Measurements from ENCODE around the gene ADCY3. TPM values are rescaled to one million over a fixed set of nuclear protein-coding genes. Genes with fewer than 3 reads are reported as not detected.

The ADCY3 gene
- total and polyA plus RNA-seq, 2 of the 13 experiments (the other 11 are each of a cell fraction or from before 2014, with no cell fraction given) = 0.11 to 0.61 TPM

GRCh38 chr2:24827321-24828237 lies 92.5 kb downstream of the ADCY3 start (continued):
- TF ChIP-seq TFE3 (CRISPR knock-in tag; IDR thresholded peaks at IDR 0.05) (no peak), ZFP62 (CRISPR knock-in tag; IDR thresholded peaks at IDR 0.05) (no peak), ATM (IDR thresholded peaks at IDR 0.05; ENCODE audit: borderline replicate concordance) (no peak), BHLHE40 (IDR thresholded peaks at IDR 0.05; ENCODE audit: low read length) (no peak), USF2 (IDR thresholded peaks at IDR 0.05; ENCODE audit: low read depth, low read length) (no peak), USF2 (CRISPR knock-in tag; IDR thresholded peaks at IDR 0.05; ENCODE audit: borderline replicate concordance) (no peak), ZNF232 (CRISPR knock-in tag; IDR thresholded peaks at IDR 0.05; ENCODE audit: borderline replicate concordance) (no peak; the same call in 1 of the 2 replicates)

GRCh38 chr2:24826773-24827145 lies 93.3 kb downstream of the ADCY3 start:
- no TSS peak for BruUV-seq (replicated peaks)
- FAIRE-seq (peak; percentile 8), ATAC-seq (no peak), DNase-seq (ENCODE audit: low spot score) (no peak)
- H3K4me2 ChIP-seq (ENCODE audit: low read depth, low read length) = no peak overlapping the region
- H3K27ac ChIP-seq (ENCODE audit: extremely low read length, insufficient read depth, low read length) = no peak overlapping the region
- intact Hi-C loops (cut with micrococcal nuclease; ENCODE audit: unreplicated experiment) = loop anchor here (1.0 kb wide), 4 partner anchors 34 to 416 kb away; no protein-coding TSS in a partner anchor
- WGBS (ENCODE audit: low lambda C conversion rate) = 91% methylated on average over 5 of the region's 5 CpGs
- no peaks in the 10 kb centered on the region for H4K20me1 ChIP-seq (ENCODE audit: insufficient read depth, low read length)
- peaks cover 2 to 6% of the 10 kb centered on the region in 2 experiments; a peak in 2 of 5 replicates for H3K27me3 ChIP-seq (ENCODE audit: control insufficient read depth in 1 of 2, insufficient read depth in 2 of 2, low read length in 2 of 2)
- peaks cover 16% of the 10 kb centered on the region for H3K4me1 ChIP-seq (ENCODE audit: insufficient read depth, low read length)
- no peak overlapping the region for H2AFZ ChIP-seq (ENCODE audit: low read length)
- H3K9ac ChIP-seq (ENCODE audit: insufficient read depth, low read depth, low read length) = no peak overlapping the region
- no peaks in the 10 kb centered on the region for H3K79me2 ChIP-seq (ENCODE audit: insufficient read depth, low read length)
- ChIA-PET CTCF (ENCODE audit: low intra/inter-chr PET ratio, low total read pairs) (interaction anchor here (1.8 to 3.5 kb wide), 3 partner anchors 35 to 416 kb away, joined by 16 to 43 read pairs (median 25); partner anchors contain the start of genes CENPO and PTRHD1), POLR2A (interaction anchor here (1.5 kb wide), 1 partner anchor 18 kb away, joined by 3 read pairs; no protein-coding TSS in a partner anchor)
- H3K36me3 ChIP-seq (replicated peaks in 1 of 2; ENCODE audit: control insufficient read depth in 1 of 2, insufficient read depth in 2 of 2, low read length in 2 of 2) = peaks cover 0 to 1% of the 10 kb centered on the region in 2 experiments; a peak in 1 of 5 replicates
- H3K4me3 ChIP-seq (replicated peaks in 1 of 3; ENCODE audit: insufficient read depth in 1 of 3, low read depth in 2 of 3, low read length in 3 of 3) = no peak overlapping the region
- TF ChIP-seq ONECUT2 (CRISPR knock-in tag; IDR thresholded peaks at IDR 0.05) = no peak
- no peaks in the 10 kb centered on the region for H3K9me3 ChIP-seq (ENCODE audit: low read length)
- in situ Hi-C loops (cut with HindIII; ENCODE audit: extremely low pct_ligation_motif_present, low pct_unique_long_range_greater_than_20kb) = loop anchor here (5.0 kb wide), 2 partner anchors 214 to 424 kb away; no protein-coding TSS in a partner anchor

Data from HepG2 (cell line).